OCI-LY1 (cell line): ENCODE results near the gene ADAM12.

Experiments used
- H2AFZ ChIP-seq: fragments of 200-600 bp; sonication (generic), shearing (Covaris generic); 2 replicates; pipeline ENCODE4 v1.6.0; 2014; ENCODE audit warnings: antibody characterized with exemption, mild to moderate bottlenecking, low read length
- H3F3A ChIP-seq: fragments of 200-600 bp; sonication (generic), shearing (Covaris generic); 2 replicates; pipeline ENCODE4 v1.6.0; 2014; ENCODE audit warnings: mild to moderate bottlenecking, antibody characterized with exemption, low read length, moderate library complexity; ENCODE audit not compliant: insufficient read depth
- H3K27ac ChIP-seq: fragments of 200-600 bp; sonication (generic); 2 replicates; pipeline ENCODE4 v1.5.1; 2014; ENCODE audit warnings: low read length, mixed run types, mild to moderate bottlenecking, low read depth; ENCODE audit not compliant: poor library complexity, severe bottlenecking
- H3K27me3 ChIP-seq: fragments of 200-600 bp; sonication (generic); 2 replicates; pipeline ENCODE4 v1.6.0; 2014; ENCODE audit warnings: antibody characterized with exemption, mild to moderate bottlenecking, low read length, moderate library complexity; ENCODE audit not compliant: insufficient read depth
- H3K36me3 ChIP-seq: fragments of 200-600 bp; sonication (generic); 2 replicates; pipeline ENCODE4 v1.6.1; 2014; ENCODE audit warnings: mild to moderate bottlenecking, antibody characterized with exemption, low read length, moderate library complexity, mixed read lengths; ENCODE audit not compliant: insufficient read depth
- H3K4me1 ChIP-seq: fragments of 200-600 bp; sonication (generic); 2 replicates; pipeline ENCODE4 v1.5.1; 2014; ENCODE audit warnings: mild to moderate bottlenecking, low read length, moderate library complexity; ENCODE audit not compliant: insufficient read depth, severe bottlenecking
- H3K4me2 ChIP-seq: fragments of 200-600 bp; sonication (generic), shearing (Covaris generic); 2 replicates; pipeline ENCODE4 v1.6.1; 2014; ENCODE audit warnings: low read length
- H3K4me3 ChIP-seq: fragments of 200-600 bp; sonication (generic); 2 replicates; pipeline ENCODE4 v1.5.1; 2014; ENCODE audit warnings: low read length, low read depth, mild to moderate bottlenecking, mixed read lengths; ENCODE audit not compliant: poor library complexity, severe bottlenecking
- H3K79me2 ChIP-seq: fragments of 200-600 bp; shearing (Covaris generic); 2 replicates; pipeline ENCODE4 v1.6.1; 2016; ENCODE audit warnings: mixed run types, low read length, mixed read lengths; ENCODE audit not compliant: insufficient read depth
- H3K9ac ChIP-seq: fragments of 200-600 bp; sonication (generic), shearing (Covaris generic); 2 replicates; pipeline ENCODE4 v1.6.1; 2014; ENCODE audit warnings: mild to moderate bottlenecking, low read length, mixed read lengths
- H3K9me2 ChIP-seq: fragments of 200-600 bp; sonication (generic), shearing (Covaris generic); 2 replicates; pipeline ENCODE4 v1.6.1; 2014; ENCODE audit warnings: low read depth, mild to moderate bottlenecking, low read length, mixed read lengths
- H3K9me3 ChIP-seq: fragments of 200-600 bp; shearing (Covaris generic); 2 replicates; pipeline ENCODE4 v1.6.1; 2014; ENCODE audit warnings: low read length, mixed read lengths
- H4K20me1 ChIP-seq: fragments of 200-600 bp; sonication (generic), shearing (Covaris generic); 2 replicates; pipeline ENCODE4 v1.6.0; 2016; ENCODE audit warnings: mild to moderate bottlenecking, low read length; ENCODE audit not compliant: insufficient read depth
- CTCF ChIP-seq: fragments of 200-600 bp; sonication (generic), shearing (Covaris generic); IDR thresholded peaks from 2 replicates; pipeline ENCODE4 v1.5.1; 2017; ENCODE audit warnings: mild to moderate bottlenecking, antibody characterized with exemption, low read length, moderate library complexity, mixed read lengths
- EZH2 ChIP-seq: fragments of 200-600 bp; sonication (generic), shearing (Covaris generic); IDR thresholded peaks from 2 replicates; pipeline ENCODE4 v1.8.0; 2017; ENCODE audit warnings: borderline replicate concordance, mixed run types, mild to moderate bottlenecking, antibody characterized with exemption, low read length, moderate library complexity, mixed read lengths

Gene ADAM12

GRCh38 chr10:126234630-126235029, 153.6 kb downstream of the ADAM12 start:
- H3K27ac ChIP-seq: no peak overlapping the region
- no peaks in the 10 kb centered on the region for H4K20me1 ChIP-seq
- no peaks in the 10 kb centered on the region for H3F3A ChIP-seq
- H3K79me2 ChIP-seq: no peaks in the 10 kb centered on the region
- no peak for TF ChIP-seq CTCF
- TF ChIP-seq EZH2: no peak
- H3K9me2 ChIP-seq: no peaks in the 10 kb centered on the region
- no peaks in the 10 kb centered on the region for H3K4me1 ChIP-seq
- H3K9ac ChIP-seq: no peak overlapping the region
- no peak overlapping the region for H3K4me3 ChIP-seq
- H3K9me3 ChIP-seq: no peaks in the 10 kb centered on the region
- H3K36me3 ChIP-seq: no peaks in the 10 kb centered on the region
- no peak overlapping the region for H3K4me2 ChIP-seq
- H3K27me3 ChIP-seq: no peaks in the 10 kb centered on the region; the same call in 1 of the 2 replicates
- H2AFZ ChIP-seq: no peak overlapping the region

- H3K9ac ChIP-seq: no peak overlapping the region
- no peak overlapping the region for H3K4me3 ChIP-seq
- no peaks in the 10 kb centered on the region for H4K20me1 ChIP-seq
- no peaks in the 10 kb centered on the region for H3K9me2 ChIP-seq
- H3K27ac ChIP-seq: no peak overlapping the region
- H3K79me2 ChIP-seq: no peaks in the 10 kb centered on the region
- no peak overlapping the region for H3K4me2 ChIP-seq
- no peaks in the 10 kb centered on the region; the same call in 1 of the 2 replicates for H3K27me3 ChIP-seq
- H2AFZ ChIP-seq: no peak overlapping the region
- H3F3A ChIP-seq: no peaks in the 10 kb centered on the region
- H3K9me3 ChIP-seq: no peaks in the 10 kb centered on the region
- no peaks in the 10 kb centered on the region for H3K36me3 ChIP-seq
- TF ChIP-seq EZH2 (no peak), CTCF (no peak)
- no peaks in the 10 kb centered on the region for H3K4me1 ChIP-seq
Observed at GRCh38 chr10:126233182-126234148, 154.8 kb downstream of the ADAM12 start.

- no peaks in the 10 kb centered on the region for H3K9me3 ChIP-seq
- H3K27me3 ChIP-seq: no peaks in the 10 kb centered on the region; the same call in 1 of the 2 replicates
- no peaks in the 10 kb centered on the region for H3K79me2 ChIP-seq
- no peaks in the 10 kb centered on the region for H3K4me1 ChIP-seq
- H3K9me2 ChIP-seq: no peaks in the 10 kb centered on the region
- no peak overlapping the region for H3K4me2 ChIP-seq
- no peak overlapping the region for H3K9ac ChIP-seq
- no peak overlapping the region for H3K4me3 ChIP-seq
- no peaks in the 10 kb centered on the region for H3F3A ChIP-seq
- no peaks in the 10 kb centered on the region for H4K20me1 ChIP-seq
- TF ChIP-seq EZH2 (no peak), CTCF (no peak)
- no peak overlapping the region for H3K27ac ChIP-seq
- no peak overlapping the region for H2AFZ ChIP-seq
- no peaks in the 10 kb centered on the region for H3K36me3 ChIP-seq
Observed at GRCh38 chr10:126230587-126230986, 157.7 kb downstream of the ADAM12 start.
